Fibroblast of villous mesenchyme (primary cell): Measurements from ENCODE around the gene JAM2. TPM values are rescaled to one million over a fixed set of nuclear protein-coding genes. Genes with fewer than 3 reads are reported as not detected.

Experiments used
- DNase-seq: peaks from one replicate; pipeline ENCODE4 v3.0.0-alpha.2; 2010; ENCODE audit warnings: low read depth
- H3K4me3 ChIP-seq: 2 replicates; pipeline ENCODE4 v1.5.1; 2011; ENCODE audit warnings: low read depth, mild to moderate bottlenecking, low read length
- total RNA-seq: library from RNA; depleted of rRNA; stranded (reverse); fragments of >200 nt; gene quantifications from 2 replicates; pipeline ENCODE4 v1.2.3, GENCODE V29; 2012
- TF ChIP-seq, protein P1 (sequence below): IDR thresholded peaks from 2 replicates; pipeline ENCODE4 v1.5.1; 2012; ENCODE audit warnings: low read depth, mild to moderate bottlenecking, low read length; ENCODE audit not compliant: insufficient read depth

The JAM2 gene
- total RNA-seq, 1 donor: 1.7 TPM

DNA sequence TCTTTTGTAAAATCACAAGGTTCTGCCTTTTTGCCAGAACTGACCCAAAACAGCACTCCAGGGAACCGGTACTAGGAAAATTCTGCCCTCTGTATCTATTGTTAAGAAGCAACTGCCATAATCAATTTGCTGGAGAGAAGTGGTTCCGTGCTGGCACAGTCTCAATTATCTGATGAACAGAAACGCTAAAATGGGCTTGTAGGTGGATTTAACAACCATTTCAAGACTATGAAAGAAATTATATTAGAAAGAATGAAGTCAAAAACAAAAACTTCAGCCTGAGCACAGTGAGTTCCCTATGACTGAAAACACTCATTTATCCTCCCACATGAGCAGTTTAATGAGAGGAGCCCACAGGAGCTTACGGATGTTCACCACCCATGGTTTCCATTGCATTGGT lies 4.4 kb downstream of the JAM2 start:
- no peak for DNase-seq
- TF ChIP-seq, protein P1, sequence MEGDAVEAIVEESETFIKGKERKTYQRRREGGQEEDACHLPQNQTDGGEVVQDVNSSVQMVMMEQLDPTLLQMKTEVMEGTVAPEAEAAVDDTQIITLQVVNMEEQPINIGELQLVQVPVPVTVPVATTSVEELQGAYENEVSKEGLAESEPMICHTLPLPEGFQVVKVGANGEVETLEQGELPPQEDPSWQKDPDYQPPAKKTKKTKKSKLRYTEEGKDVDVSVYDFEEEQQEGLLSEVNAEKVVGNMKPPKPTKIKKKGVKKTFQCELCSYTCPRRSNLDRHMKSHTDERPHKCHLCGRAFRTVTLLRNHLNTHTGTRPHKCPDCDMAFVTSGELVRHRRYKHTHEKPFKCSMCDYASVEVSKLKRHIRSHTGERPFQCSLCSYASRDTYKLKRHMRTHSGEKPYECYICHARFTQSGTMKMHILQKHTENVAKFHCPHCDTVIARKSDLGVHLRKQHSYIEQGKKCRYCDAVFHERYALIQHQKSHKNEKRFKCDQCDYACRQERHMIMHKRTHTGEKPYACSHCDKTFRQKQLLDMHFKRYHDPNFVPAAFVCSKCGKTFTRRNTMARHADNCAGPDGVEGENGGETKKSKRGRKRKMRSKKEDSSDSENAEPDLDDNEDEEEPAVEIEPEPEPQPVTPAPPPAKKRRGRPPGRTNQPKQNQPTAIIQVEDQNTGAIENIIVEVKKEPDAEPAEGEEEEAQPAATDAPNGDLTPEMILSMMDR: no peak
- H3K4me3 ChIP-seq: no peak overlapping the region

DNA sequence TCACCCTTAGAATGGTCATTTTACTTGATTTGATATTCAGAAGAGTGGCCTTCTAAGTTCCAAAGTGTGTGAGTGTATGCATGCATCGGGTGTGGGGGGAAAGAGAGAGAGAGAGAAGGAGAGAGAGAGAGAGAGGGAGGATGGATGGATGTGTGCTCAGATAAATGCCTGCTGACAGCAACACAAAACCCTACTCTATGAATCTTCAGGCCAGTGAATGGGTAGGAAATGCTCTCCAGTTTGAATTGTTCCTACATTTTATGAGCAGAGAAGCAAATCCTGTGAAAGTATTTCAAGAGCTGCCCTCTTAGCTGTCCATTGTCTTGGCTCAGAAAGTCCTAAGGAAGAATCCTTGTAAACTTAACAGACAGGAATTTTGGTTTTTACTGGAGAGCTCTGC lies 7.4 kb downstream of the JAM2 start:
- TF ChIP-seq, protein P1: no peak
- no peak for DNase-seq
- H3K4me3 ChIP-seq: no peak overlapping the region

DNA sequence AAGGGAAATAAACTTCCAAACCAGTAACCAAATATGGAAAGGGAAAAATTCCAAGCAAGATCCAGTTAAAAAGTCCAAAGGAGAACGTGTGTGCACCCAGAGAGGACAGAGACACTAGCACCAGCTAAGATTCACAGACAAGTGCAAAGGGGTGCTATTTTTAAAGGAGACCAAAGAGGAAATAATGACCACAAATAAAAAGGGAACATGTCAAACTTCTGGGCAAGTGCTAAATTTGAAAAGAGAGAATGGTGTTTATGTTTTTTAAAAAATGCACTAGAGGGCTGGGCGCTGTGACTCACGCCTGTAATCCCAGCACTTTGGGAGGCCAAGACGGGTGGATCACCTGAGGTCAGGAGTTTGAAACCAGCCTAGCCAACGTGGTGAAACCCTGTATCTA lies 8.6 kb downstream of the JAM2 start:
- DNase-seq: no peak
- TF ChIP-seq, protein P1: no peak
- no peak overlapping the region for H3K4me3 ChIP-seq

DNA sequence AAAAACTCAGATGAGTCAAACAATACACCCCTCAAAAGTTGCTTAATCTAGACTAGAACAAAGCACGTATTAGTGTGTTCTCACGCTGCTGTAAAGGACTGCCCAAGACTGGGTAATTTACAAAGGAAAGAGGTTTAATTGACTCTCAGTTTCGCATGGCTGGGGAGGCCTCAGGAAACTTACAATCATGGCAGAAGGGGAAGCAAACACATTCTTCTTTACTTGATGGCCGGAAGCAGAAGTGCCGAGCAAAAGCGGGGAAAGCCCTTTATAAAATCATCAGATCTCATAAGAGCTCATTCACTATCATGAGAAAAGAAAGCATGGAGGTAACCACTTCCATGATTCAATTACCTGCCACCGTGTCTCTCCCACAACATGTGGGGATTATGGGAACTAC lies 10.1 kb downstream of the JAM2 start:
- TF ChIP-seq, protein P1: no peak
- no peak for DNase-seq
- no peak overlapping the region for H3K4me3 ChIP-seq

DNA sequence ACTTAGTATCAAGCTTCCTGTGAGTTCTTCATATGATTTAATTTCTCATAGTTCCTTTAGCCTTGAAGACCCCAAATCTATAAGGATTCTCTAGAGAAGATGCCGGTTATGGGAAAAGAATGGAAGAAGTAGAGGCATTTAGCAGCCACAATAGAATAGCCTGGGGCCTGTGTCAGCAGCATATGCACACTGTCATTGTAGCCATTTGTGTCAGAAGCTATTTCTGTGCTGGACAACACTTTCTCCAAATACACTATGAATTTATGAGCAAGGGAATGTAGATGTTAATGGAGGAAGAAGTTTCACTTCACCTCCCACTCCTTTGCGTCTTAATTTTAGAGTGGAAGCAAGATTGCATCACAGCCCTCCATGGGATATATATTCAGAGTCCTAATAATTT lies 17.4 kb downstream of the JAM2 start:
- TF ChIP-seq, protein P1: no peak
- no peak for DNase-seq
- H3K4me3 ChIP-seq: no peak overlapping the region

DNA sequence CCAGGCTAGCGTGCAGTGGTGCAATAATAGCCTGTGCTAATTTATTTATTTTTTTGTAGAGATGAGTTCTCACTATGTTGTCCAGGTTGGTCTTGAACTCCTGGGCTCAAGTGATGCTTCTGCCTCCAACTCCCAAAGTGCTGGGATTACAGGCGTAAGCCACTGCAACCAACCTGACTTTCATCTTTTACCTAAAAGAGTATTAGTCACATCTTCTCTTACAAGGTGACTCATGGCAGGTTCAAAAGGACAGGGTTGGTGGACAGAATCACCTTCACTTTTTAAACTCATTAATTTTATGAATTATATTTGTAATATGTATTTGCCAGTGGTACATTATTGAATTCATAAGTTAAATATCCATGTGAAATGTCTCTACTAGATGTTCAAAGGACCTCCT lies 18.1 kb downstream of the JAM2 start:
- DNase-seq: no peak
- TF ChIP-seq, protein P1: no peak
- no peak overlapping the region for H3K4me3 ChIP-seq

DNA sequence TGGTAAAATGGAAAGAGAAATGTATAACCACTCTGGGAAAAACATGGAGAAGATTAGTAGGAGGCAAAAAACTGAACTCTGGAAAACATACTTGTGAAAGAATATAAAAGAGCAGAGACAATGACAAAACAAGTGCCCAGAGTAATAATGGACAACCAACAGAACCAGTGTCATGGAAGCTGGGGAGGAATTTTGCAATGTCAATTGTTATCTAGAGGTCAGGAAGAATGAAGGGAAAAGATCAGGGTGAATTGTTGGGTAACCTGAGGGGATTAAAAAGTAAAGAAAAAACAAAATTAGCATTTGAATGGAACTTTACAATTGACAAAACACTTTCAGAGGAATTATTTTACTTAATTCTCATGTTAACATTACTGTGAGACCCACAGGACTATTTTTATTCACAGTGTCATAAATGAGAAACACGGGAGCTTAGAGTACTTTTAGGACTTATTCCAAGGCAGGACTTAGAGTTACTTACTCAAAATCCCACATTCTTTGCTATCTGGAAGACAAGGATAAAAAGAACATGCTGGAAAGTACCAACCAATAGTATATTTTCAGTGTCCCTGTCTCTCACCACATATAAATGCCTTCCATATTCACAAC lies 19.5 kb downstream of the JAM2 start:
- TF ChIP-seq, protein P1: no peak
- H3K4me3 ChIP-seq: no peak overlapping the region
- no peak for DNase-seq
